Endodermal cell (in vitro differentiated cells): ENCODE results near the gene TSNAXIP1. TPM values are rescaled to one million over a fixed set of nuclear protein-coding genes. Genes with fewer than 3 reads are reported as not detected.

Experiments
- DNase-seq: peaks from one replicate; pipeline ENCODE4 v3.0.0-alpha.2; 2017
- H3K27ac ChIP-seq: 2 replicates; pipeline ENCODE4 v1.5.1; 2013; ENCODE audit warnings: mild to moderate bottlenecking, low read depth, low read length, moderate library complexity
- H3K27me3 ChIP-seq: 2 replicates; pipeline ENCODE4 v1.6.1; 2013; ENCODE audit warnings: mild to moderate bottlenecking, low read length, moderate library complexity; ENCODE audit not compliant: insufficient read depth, control insufficient read depth, poor library complexity, severe bottlenecking
- H3K36me3 ChIP-seq: 2 replicates; pipeline ENCODE4 v1.7.0; 2013; ENCODE audit warnings: mild to moderate bottlenecking, low read length, moderate library complexity; ENCODE audit not compliant: control insufficient read depth, insufficient read depth
- H3K4me1 ChIP-seq: one replicate; pipeline ENCODE4 v1.7.0; 2013; ENCODE audit warnings: low read length; ENCODE audit not compliant: control insufficient read depth, insufficient read depth
- H3K4me3 ChIP-seq: 2 replicates; pipeline ENCODE4 v1.5.1; 2013; ENCODE audit warnings: mild to moderate bottlenecking, low read length, moderate library complexity
- H3K9ac ChIP-seq: 2 replicates; pipeline ENCODE4 v1.6.1; 2013; ENCODE audit warnings: mild to moderate bottlenecking, low read length, moderate library complexity; ENCODE audit not compliant: poor library complexity, severe bottlenecking; ENCODE audit errors: extremely low read depth
- H3K9me3 ChIP-seq: 2 replicates; pipeline ENCODE4 v1.6.1; 2013; ENCODE audit warnings: mild to moderate bottlenecking, low read length, moderate library complexity; ENCODE audit not compliant: control insufficient read depth
- H3K27ac Mint-ChIP-seq: 2 replicates; pipeline ENCODE4 v1.8.0; 2020; ENCODE audit warnings: mixed read lengths
- H3K27me3 Mint-ChIP-seq: 2 replicates; pipeline ENCODE4 v1.8.0; 2021; ENCODE audit warnings: mild to moderate bottlenecking, mixed read lengths; ENCODE audit not compliant: insufficient read depth
- H3K36me3 Mint-ChIP-seq: 2 replicates; pipeline ENCODE4 v1.8.0; 2020; ENCODE audit warnings: low read depth, mixed read lengths
- H3K4me1 Mint-ChIP-seq: 2 replicates; pipeline ENCODE4 v1.8.0; 2020; ENCODE audit warnings: mixed read lengths
- H3K4me3 Mint-ChIP-seq: 2 replicates; pipeline ENCODE4 v1.8.0; 2020; ENCODE audit warnings: mild to moderate bottlenecking, moderate library complexity, mixed read lengths
- H3K9me3 Mint-ChIP-seq: 2 replicates; pipeline ENCODE4 v1.8.0; 2020; ENCODE audit warnings: mild to moderate bottlenecking, mixed read lengths
- WGBS, 2 experiments: methylation state at CpG; one replicate each; pipeline versions ENCODE4 v1.1.5 to v1.1.7; 2013; ENCODE audit warnings: missing lambda C conversion rate in 2 of 2, mixed read lengths in 1 of 2; ENCODE audit not compliant: insufficient coverage in 1 of 2, insufficient read length in 1 of 2; 5-methylcytosine and 5-hydroxymethylcytosine counted together
- total RNA-seq, 2 donors: library from RNA; stranded (reverse); fragmentation: NEBNext Ultra II Directional in 1 of 2; extraction: Animal tissue kit (Norgen Biotek cat#: 25700) in 1 of 2; gene quantifications; 2 replicates in 1 of 2; 3 replicates in 1 of 2; pipeline ENCODE4 v1.2.1, GENCODE V29; 2021
- TF ChIP-seq, protein P1 (sequence below): fragments of 200-600 bp; sonication (generic); conservative IDR thresholded peaks from 2 replicates; pipeline ENCODE4 v1.5.0; 2021; ENCODE audit warnings: antibody characterized with exemption, mild to moderate bottlenecking

The TSNAXIP1 gene
- total RNA-seq, 2 donors from 2014 or later = 2.8 to 3.2 TPM

- H3K27ac Mint-ChIP-seq = no peak overlapping the region
- no peaks in the 10 kb centered on the region for H3K27me3 ChIP-seq
- WGBS, 2 experiments = 93 to 94% methylated on average over 4 to 5 of the region's 5 CpGs
These were observed 25.1 kb upstream of the TSNAXIP1 start for GRCh38 chr16:67781565-67781921.

GRCh38 chr16:67782567-67783352, 23.9 kb upstream of the TSNAXIP1 start:
- H3K9me3 ChIP-seq = no peaks in the 10 kb centered on the region
- WGBS, 2 experiments = 91 to 96% methylated on average over 7 to 12 of the region's 12 CpGs
- no peaks in the 10 kb centered on the region for H3K4me1 ChIP-seq
- Mint-ChIP-seq H3K27me3 (no peaks in the 10 kb centered on the region), H3K36me3 (peaks cover 19% of the 10 kb centered on the region), H3K27ac (no peak overlapping the region), H3K4me1 (no peaks in the 10 kb centered on the region), H3K4me3 (no peak overlapping the region), H3K9me3 (peaks cover 2% of the 10 kb centered on the region)
- peaks cover 3% of the 10 kb centered on the region for H3K36me3 ChIP-seq
- no peak overlapping the region for H3K27ac ChIP-seq
- H3K4me3 ChIP-seq = no peak overlapping the region
- H3K9ac ChIP-seq = no peak overlapping the region
- TF ChIP-seq, protein P1, sequence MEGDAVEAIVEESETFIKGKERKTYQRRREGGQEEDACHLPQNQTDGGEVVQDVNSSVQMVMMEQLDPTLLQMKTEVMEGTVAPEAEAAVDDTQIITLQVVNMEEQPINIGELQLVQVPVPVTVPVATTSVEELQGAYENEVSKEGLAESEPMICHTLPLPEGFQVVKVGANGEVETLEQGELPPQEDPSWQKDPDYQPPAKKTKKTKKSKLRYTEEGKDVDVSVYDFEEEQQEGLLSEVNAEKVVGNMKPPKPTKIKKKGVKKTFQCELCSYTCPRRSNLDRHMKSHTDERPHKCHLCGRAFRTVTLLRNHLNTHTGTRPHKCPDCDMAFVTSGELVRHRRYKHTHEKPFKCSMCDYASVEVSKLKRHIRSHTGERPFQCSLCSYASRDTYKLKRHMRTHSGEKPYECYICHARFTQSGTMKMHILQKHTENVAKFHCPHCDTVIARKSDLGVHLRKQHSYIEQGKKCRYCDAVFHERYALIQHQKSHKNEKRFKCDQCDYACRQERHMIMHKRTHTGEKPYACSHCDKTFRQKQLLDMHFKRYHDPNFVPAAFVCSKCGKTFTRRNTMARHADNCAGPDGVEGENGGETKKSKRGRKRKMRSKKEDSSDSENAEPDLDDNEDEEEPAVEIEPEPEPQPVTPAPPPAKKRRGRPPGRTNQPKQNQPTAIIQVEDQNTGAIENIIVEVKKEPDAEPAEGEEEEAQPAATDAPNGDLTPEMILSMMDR = no peak
- DNase-seq = no peak
- no peaks in the 10 kb centered on the region for H3K27me3 ChIP-seq

More at GRCh38 chr16:67781565-67781921, 25.1 kb upstream of the TSNAXIP1 start:
- H3K36me3 Mint-ChIP-seq = peaks cover 18% of the 10 kb centered on the region
- H3K4me1 Mint-ChIP-seq = no peaks in the 10 kb centered on the region
- H3K4me1 ChIP-seq = no peaks in the 10 kb centered on the region
- H3K9me3 ChIP-seq = no peaks in the 10 kb centered on the region
- no peaks in the 10 kb centered on the region for H3K27me3 Mint-ChIP-seq
- TF ChIP-seq, protein P1 = no peak
- H3K4me3 Mint-ChIP-seq = no peak overlapping the region
- no peak overlapping the region for H3K4me3 ChIP-seq
- peaks cover 3% of the 10 kb centered on the region for H3K36me3 ChIP-seq
- H3K27ac ChIP-seq = no peak overlapping the region
- no peak overlapping the region for H3K9ac ChIP-seq
- H3K9me3 Mint-ChIP-seq = peaks cover 2% of the 10 kb centered on the region
- DNase-seq = no peak

DNA sequence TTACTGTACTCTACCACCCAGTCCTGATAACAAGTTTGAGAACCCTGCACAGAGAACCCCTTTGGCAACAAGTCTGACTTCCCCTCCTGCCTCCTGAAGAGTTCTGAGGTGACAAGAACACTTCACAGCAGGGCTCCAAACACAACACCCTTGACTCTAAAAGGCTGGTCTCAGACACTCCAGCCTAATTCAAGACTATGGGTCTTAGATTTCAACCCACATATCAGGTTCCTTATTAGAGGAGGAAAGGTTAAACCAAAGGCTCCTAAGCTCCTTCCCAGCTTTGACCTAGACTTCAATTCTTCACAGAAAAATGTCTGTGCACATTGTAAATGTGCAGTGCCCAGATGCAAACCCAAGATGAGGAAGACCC, 23.4 kb upstream of the TSNAXIP1 start:
- H3K9me3 Mint-ChIP-seq = peaks cover 2% of the 10 kb centered on the region
- TF ChIP-seq, protein P1 = no peak
- H3K27me3 ChIP-seq = no peaks in the 10 kb centered on the region
- H3K36me3 Mint-ChIP-seq = peaks cover 16% of the 10 kb centered on the region
- DNase-seq = no peak
- H3K27ac Mint-ChIP-seq = no peak overlapping the region
- no peak overlapping the region for H3K4me3 Mint-ChIP-seq
- H3K9me3 ChIP-seq = no peaks in the 10 kb centered on the region
- peaks cover 3% of the 10 kb centered on the region for H3K36me3 ChIP-seq
- H3K27me3 Mint-ChIP-seq = no peaks in the 10 kb centered on the region
- H3K4me3 ChIP-seq = no peak overlapping the region
- no peak overlapping the region for H3K9ac ChIP-seq
- no peaks in the 10 kb centered on the region for H3K4me1 Mint-ChIP-seq
- H3K4me1 ChIP-seq = no peaks in the 10 kb centered on the region
- H3K27ac ChIP-seq = no peak overlapping the region
